Fibroblast of skin of right biceps (primary cell): ENCODE data around the gene PHIP.
"Not testable (repeated sequence)": the region's sequence is repeated elsewhere in the genome, so short reads cannot be mapped to it uniquely, and the experiment has no call there.

Experiments used
- DNase-seq: peaks from one replicate; pipeline ENCODE4 v3.0.0-alpha.2; 2013

PHIP gene

DNA sequence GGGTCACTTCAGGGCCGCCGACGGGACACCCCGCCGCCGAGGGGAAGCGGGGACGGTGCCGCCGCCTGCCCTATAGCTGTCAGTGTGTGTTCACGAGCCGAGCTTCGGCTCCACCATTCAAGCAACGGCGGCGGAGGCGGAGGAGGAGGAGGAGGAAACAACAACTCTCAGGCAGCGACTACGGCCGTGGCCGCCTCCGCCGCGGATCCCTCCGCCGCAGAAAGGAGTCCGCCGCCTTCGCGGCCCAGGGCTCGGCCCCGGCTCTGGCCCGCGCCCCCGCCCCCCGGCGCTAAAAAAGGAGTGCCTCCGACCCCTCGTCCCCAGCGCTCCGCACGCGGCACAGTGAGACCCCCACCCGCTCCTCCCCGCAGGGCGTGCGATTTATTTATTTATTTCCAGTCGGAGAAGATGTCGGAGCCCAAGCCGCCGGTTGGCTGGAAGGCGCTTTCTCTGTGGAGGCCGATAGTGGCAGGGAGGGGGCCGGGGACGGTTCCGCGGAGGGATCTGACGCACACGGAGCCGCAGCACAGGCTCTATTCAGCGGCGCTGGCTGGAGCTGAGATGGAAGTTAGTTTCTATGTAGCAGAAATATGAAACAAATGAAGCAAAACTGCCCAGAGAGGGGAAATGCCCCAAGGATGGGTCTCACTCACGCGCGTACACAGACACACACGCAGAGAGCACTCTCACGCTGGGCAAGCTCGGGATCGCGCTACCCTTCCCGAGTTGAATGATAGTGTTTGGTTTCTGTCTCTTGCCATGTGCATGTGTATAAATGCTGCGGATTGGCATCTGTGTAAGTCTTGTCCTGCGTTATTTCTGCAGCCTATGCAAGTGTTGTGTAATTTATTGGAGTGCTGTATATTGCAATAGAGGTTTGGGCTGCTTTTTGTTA lies at the start of gene PHIP:
PHIP (minus strand) TSS at position 180 of the 895 bp plus-strand sequence. CDS start 186 bp downstream, outside the sequence.
- DNase-seq, result peak; percentile 98

DNA sequence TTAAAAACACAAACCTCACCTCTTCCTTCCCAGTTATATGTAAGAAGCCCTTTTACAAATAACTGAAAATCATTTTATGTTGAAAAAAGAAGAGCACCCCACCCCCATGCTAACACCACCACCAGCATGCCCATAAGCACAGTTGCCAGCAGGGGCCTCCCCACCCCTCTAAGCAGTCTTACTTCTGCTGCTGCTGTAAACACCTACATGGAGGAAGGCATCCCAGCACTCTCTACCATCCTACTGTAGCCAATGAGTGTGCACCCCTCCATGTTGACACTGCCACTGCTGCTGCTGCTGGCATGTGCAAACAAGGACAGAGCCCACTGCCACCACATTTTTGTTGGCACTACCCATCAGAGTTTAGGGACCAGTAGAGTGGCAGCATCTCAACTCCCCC lies 49.6 kb upstream of the PHIP start:
- DNase-seq, result no peak

DNA sequence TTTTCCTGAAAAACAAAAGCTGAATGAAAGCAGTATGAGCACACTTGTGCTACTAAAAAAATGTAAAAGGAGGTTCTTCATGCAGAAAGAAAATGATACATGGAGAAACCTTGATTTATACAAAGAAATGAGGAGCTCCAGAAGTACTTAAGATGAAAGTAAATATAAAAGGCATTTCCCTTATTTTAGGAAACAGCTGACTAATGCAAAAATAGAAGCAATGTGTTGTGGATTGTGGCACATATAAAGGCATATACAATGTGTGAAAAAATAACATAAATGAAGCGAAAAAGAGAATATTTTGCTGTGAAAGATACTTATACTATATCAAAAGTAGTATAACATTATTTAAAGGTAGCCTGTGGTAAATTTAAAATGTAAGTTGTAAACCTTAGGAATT lies 41.2 kb upstream of the PHIP start:
- DNase-seq, result no peak

DNA sequence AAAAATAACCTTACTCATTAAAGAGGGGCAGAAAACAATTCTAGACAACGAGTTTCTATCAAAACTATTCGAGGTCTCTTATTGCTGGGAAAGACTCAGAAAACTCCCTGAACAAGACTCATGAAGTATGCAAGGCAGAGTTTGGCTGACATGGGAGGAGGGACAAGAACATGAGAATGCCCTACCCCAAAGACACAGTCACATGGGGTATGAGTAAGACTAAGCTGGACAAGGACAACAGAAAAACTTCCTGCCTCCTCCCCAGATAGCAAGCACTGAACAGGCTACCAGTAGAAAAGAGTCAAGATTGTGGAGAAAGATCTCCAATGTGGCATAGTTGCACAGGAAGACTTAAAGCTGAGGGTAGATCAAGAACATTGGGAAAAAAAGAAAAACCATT lies 39.7 kb upstream of the PHIP start:
- peak; percentile 1 for DNase-seq

DNA sequence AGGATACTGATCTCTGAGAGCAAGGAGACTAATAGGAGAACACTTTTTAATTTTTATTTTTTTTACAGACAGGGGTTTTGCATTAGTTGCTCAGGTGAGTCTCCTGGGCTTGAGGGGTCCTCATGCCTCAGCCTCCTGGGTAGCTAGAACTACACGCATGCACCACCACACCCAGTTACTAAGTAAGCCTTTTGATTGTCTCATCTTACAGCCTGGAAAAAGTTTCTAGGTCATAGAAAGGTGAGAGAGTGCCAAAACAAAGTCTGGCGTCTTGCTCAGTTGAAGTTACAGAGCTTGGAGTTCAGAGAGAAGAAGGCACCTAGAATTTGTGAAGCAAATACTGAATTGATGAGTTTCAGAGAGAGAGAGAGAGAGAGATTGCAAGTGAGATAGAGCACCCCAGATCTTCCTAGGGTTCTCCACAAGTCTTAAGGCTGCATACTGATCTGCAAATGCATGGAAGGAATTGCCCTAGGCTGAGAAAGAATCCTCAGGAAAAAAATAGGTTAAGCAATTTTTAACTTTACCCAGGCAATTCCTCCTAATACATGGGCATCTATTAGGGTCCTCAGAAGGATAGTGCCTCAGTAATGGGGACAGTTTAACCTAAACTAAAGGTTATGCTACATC lies 37.6 kb upstream of the PHIP start:
- no peak for DNase-seq

DNA sequence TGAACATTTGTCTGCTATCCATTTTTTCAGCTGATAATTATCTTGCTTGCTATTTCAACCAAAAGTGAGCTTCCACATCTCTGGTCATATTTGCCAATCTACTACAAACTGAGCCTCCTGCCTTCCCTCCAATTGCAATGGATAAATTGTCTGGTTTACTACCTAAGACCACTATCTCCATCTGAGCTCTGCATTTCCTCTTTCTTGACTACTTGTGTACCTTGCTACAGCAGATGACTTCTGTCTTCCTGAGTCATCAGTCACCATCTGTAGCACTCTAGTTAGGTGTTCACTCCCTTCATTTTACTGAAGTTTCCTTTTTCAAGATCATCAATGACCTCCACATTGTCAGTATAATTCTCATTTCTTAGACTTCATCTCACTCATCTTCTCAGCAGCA lies 33.5 kb upstream of the PHIP start:
- DNase-seq, result no peak

DNA sequence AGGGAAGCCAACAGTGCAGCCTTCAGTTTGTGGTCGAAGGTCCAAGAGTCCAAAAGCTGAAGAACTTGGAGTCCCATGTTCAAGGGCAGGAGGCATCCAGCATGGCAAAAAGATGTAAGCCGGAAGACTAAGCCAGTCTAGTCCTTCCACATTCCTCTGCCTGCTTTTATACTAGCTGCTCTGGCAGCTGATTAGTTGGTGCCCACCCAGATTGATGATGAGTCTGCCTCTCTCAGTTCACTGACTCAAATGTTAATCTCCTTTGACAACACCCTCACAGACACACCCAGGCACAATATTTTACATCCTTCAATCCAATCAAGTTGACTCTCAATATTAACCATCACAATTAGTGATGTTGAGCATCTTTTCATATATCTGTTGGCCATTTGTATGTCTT lies 23.1 kb upstream of the PHIP start:
- no peak for DNase-seq

DNA sequence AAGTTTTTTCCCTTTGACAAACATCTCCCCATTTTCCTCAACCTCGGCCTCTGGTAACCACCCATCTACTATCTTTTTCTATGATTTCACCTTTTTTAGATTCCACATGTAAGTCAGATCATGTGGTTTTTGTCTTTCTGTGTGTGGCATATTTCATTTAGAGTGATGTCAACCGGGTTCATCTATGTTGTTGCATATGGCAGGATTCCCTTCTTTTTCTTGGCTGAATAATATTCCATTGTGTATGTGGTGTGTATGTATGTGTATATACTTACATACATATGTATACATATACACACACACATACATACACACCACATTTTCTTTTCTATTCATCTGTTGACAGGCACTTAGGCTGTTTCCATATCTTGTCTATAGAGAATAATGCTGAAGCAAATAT lies 22.2 kb upstream of the PHIP start:
- DNase-seq, result no peak

DNA sequence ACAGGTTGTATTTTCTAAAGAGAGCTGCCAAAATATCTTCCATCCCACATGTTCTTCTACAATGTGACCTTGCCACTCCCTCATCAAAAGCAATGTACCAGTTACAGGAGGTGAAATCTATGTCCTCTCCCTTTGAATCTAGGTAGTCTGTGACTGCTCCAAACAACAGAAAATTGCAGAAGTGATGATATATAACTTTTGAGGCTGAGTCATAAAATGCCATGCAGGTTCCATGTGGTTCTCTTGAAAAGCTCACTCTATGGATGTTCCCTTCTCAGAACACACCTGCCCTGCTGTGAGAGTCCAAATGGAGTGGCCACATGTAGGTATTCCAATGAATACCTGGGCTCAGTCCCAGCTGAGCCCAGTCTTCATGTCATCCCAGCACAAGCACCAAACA lies 16.9 kb upstream of the PHIP start:
- no peak for DNase-seq

DNA sequence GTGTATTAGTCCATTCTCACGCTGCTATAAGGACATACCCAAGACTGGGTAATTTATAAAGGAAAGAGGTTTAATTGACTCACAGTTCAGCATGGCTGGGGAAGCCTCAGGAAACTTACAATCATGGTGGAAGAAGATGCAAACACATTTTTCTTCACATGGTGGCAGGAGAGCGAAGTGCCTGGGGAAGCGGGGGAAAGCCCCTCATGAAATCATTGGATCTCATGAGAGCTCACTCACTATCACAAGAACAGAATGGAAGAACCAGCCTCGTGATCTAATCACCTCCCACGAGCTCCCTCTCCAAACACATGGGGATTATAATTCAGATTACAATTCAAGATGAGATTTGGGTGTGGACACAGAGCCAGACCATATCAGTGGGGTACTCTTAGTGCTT lies 13.7 kb upstream of the PHIP start:
- DNase-seq, result not testable (repeated sequence)

DNA sequence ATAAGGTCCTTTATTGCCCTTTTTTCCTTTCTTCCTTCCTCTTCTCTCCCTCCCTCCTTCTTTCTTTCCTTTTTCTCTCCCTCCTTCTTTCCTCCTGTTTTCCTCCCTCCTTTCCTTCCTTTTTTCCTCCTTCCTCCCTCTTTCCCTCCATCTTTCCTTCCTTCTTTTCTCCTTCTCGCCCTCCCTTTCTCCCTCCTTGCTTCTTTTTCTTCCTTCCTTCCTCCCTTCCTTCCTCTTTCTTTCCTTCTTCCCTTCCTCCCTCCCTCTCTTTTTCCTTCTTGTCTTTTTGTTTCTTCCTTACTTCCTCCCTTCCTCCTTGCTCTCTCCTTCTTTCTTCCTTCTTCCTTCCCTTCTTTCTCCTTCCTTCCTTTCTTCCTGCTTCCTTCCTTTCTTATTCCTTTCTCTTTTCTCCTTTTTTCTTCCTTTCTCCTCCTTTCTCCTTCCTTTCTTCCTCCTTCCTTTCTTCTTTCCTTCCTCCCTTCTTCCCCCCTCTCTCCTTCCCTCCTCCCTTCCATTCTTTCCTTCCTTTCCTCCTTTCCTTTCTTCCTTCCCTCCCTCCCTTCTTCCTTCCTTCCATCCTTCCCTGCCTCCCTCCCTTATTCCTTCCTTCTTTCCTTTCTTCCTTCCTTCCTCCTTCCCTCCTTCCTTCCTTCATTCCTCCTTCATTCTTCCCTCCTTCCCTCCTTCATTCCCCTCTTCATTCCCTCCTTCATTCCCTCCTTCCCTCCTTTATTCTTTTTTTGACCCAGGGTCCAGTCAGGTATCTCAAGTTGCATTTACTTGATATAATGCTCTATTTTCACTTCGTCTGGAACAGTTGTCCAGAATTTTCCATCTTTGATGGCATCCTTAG lies 11.7 kb upstream of the PHIP start:
- no peak for DNase-seq

DNA sequence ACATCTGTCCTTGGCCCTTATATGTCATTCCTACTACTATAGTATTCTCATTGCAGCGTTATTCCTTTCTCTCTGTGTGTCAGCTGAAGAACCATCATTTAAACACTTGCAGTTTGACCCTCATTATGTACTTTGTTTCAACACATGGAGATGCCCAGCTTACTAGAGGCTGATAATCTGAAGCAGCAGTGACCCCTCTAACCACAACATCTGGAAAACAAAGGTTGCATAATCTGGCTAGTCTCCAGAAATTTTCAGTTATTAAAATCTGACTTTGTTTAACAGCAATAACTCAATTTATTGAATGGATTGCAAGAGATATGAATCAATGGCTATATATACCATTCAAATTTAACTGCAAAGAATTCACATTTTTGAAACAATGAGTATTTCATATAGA lies 6.6 kb upstream of the PHIP start:
- DNase-seq, result no peak

DNA sequence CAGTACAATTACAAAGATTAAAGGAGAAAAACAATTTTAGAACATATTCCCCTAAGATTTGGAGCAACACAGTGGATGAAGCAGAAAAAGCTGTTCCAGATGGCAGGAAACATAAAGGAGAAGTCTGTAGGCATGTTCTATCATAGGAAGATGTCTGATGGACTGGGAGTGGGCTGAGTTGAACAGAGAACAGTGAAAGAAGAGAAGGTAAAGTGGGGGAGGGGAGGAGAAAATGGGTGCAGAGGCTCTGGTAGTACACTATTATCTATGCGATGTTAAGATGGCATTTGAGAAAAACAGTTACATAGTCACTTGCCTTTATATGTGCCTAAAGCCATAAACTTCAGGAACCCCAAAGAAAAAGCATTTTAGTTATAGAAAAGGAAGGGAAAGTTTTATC lies 4.2 kb upstream of the PHIP start:
- no peak for DNase-seq

DNA sequence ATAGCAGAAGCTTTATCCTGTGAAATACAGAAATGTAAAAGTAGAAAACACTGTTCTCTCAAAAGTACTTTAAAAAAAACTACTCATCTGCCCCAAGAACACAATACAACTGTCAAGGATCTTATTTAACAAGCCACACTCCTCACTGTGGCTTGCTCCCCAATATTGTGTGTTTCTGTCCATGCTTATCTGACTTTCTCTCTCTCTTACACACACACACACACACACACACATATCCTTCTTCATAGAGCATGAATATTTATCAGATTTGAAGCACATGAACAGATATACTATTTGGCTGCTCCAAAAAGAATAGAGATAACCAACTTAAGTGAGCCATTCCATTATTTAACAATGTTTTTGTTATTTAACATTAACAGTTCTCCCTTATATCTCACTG lies 3.6 kb upstream of the PHIP start:
- DNase-seq, result no peak

DNA sequence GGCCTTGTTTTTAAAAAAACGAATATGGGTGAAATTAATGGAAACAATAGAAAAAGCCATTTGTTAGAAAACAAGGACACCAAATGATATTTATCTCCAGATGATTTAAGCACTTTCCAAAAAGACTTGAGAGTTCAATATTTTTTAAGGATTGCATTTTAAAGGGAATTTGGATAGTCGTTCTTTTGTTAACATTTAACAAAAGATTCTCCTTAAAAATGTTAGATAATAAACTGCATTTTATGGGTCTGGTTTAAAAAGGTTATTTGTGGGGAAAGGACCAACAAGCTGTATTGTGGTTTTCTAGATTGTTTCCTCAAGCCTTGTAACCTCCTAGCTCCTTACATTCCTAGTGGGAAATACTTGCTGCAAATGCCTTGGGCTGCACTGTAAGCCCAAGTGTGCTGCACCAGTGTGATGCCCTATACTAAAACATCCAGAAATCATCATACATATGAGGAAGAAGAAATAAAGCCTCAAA lies 1.5 kb upstream of the PHIP start:
- peak; percentile 16 for DNase-seq

DNA sequence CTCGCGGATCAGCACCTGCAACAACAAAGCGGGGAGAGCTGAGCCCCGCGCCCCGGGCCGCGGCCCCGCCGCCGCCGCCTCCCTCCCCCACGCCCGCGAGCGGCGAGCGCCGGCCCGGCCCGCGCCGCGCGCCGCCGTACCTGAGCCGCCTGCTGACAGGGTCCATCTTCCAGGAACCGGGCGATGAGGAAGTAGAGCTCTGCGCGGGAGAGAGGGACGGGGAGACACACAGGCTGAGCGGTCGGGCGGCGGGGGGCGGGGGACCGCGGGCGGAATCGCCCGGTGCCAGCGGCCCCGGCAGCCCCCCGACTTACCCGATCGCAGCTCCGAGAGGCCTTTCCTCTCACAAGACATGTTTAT lies 359 bp downstream of the PHIP start:
- no peak for DNase-seq

DNA sequence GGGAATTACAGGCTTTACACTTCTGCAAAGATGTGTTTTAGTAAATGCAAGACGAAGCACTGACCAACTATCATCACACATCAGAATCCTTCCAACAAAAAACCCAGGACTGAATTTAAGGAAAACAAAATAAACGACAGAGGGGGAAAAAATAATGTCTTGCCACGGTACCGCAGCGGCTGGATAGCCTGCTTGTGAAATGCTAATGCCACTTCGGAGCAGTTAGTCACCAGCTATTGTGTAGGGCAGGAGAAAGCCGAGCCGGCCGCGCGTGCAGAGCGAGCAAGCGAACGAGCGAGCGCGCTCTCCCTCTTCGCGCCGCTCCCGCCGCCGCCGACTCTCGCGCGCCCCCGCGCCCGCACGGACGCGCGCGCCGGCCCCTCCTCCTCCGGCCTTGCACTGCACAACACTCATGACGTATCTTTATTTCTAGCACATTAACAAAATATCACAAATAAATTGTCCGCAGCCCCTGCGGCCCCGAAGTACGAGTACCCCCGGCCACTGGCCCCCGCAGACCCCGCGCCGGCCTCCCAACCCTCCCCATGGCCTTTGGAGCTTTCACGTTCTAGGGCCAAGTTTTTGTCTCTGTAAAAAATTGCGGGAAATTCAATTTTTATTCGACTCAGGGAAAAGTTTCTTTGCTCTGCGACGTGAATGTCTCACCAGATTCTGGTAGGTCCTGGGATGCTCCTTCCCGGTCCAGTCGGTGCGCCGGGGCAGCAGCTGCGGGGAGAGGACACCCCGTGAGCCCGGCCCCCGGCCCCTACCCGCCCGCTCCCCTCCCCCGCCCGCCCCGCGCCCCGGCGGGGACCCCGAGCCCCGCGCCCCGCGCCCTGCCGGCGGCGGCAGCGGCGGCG lies 1.0 kb downstream of the PHIP start:
- DNase-seq, result peak; percentile 95

DNA sequence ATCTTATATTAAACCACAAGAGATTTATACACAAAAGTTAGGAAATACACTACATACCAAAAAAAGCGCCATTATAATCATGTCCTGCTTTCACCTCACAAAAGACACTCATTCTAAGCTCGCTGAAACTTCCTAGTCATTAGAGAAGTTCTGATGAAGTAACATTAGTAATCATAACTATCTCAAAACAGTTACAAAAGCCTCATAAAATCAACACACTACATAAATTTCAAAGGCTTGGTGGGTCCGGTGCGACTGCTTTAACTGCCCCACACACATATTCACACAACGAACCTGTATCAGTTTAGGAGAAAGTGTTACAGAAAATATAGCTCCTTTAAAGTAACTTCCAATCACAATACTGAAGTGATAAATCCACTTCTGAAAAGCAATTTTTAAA lies 1.9 kb downstream of the PHIP start:
- peak; percentile 7 for DNase-seq

DNA sequence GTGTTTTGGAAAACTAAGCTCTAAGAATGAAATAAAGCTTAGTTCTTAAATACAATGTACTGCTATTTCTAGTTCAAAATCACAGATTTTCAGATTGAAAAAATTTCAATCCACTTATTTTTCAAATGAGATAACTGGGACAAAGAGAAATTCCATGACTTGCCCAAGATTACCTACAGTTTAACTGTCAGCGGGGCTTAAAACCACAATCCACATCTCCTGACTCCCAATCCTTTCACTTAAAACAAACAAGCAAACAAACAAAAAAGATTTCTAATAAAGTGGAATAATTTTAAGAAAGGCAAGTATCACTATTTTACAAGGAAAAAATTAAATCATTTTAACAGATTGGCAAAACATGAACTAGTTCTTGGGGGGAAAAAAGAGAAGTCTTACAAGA lies 4.2 kb downstream of the PHIP start:
- DNase-seq, result no peak

DNA sequence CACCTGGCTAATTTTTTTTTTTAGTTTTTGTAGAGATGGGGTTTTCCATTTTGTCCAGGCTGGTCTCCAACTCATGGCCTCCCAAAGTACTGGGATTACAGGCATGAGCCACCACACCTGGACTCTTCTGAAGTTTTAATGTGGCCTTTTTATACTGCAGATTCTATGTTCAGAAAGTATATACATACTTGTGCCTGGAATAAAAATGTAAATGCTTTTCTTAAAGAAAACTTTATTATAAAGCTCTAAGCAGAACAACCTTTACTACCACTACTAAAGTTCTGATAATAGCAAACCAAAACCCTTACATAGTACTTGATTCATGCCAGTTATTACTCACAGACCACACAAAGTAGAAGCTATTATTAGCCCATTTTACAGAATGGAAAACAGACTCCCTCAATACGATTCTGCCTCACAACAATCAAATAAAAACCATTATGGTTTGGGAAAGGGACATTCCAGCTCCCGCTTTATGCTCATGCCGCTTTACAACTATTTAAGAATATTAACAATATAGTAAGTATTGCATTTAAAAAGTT lies 5.3 kb downstream of the PHIP start:
- no peak for DNase-seq

DNA sequence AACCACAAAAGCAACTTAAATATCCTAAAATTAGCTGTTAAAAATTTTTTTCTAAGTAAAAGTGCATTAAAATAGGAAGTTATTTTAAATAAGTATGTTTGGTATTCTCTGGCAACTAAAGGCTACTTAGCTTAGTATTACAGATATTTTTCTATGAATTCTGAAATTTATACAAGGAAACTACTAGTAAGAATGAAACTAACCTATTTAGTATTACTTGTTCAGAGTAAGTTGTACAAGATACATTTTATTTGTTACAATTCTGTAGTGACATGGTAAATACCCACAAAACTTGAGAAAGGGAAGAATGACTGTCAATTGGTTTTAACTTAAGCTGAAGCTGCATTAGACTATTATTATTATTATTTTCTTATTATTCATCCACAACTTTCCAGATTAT lies 6.5 kb downstream of the PHIP start:
- no peak for DNase-seq

DNA sequence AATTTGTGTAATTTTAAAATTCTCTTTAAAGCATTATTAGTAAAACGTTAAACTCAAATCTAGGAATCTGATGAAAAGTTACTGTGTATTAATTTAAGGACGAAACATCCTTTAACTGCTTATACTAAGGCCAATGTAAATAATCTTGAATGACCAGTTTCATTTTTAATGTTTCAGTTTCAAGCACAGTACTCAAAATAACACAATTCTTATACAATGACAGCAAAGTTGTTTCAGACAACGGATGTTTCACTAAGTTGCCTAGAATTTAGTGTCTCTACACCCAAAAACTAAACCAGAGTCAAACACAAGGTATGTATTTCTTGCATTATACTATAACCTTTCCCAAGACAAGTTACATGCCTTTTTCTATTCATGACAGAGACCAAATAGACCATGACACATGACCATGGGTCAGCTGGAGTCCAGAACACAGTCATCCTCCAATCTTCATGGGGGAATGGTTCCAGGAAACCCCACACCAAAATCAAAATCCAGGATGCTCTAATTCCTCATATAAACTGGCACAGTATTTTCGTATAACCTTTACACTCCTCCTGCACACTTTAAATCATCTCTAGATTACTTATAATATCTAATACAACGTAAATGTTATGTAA lies 7.7 kb downstream of the PHIP start:
- DNase-seq, result no peak
